GM19239 (cell line): ENCODE measurements around the gene INO80.
"Not testable (repeated sequence)": the region's sequence is repeated elsewhere in the genome, so short reads cannot be mapped to it uniquely, and the experiment has no call there.

ENCODE experiments used
- DNase-seq: peaks from one replicate; pipeline ENCODE4 v3.0.0; 2011; ENCODE audit warnings: low spot score; ENCODE audit not compliant: insufficient read length
- FAIRE-seq: peaks from 2 replicates; lab custom pipeline; 2011; peaks lifted over from hg19 to GRCh38; lab: Jason Lieb, UNC

Gene INO80

DNA sequence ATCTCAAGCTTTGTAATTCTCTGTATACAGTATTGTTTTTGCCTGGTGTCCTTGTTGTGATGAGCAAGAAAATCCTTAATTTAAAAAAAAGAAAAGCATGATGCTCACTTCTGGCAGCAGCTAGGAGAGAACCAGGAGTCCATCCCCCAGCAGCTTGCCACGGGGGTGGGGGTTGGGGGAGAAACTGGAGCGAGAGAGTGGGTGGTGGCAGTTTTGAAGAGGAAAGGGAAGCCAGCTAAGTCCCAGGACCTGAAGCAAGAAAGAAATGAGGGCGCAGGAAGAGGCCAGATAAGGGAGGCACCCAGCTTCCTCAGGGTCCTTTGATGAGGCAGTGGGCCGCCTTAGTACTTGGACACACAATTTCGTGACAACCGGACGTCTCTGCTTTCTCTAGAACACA is 139.3 kb downstream of the INO80 start:
- DNase-seq (no peak), FAIRE-seq (no peak)

DNA sequence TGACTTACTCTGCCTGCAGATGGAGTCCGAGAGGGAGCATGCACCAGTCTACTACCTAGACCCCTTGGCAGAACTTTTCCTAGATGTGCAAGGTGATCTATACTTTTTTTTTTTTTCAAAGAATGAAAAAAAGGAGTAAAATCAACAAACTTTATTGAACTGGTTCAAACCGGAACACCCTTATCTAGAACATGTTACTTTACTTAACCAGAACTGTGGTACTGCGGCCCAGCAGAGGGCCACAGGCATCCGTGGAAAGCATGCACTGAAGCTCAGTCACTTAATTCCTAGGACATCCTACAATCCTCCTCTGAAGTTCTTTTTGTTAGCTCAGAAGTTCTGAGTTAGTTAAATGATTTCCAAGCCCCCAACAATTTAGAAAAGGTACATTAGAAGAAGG is 141.2 kb downstream of the INO80 start:
- DNase-seq: no peak
- no peak for FAIRE-seq

DNA sequence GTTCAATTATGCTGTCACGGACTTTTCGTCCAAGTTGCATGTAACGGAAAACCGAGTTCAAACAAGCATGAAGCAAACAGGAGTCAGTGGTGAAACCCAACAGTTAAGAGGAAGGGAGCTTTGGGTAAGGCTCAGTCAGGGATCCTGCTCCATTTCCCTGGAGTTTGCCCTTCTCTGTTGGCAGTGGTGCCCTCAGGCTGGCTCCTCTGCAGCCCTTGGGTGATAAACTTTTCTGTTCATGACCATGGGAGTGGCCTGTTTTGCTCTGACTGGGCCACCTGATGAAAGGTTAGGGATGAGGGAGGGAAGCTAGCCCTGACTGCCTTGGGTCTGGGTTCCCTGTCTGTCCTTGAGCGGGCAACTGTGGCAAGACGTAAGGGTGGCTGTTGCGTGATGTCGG is 146.7 kb downstream of the INO80 start:
- no peak for DNase-seq
- no peak for FAIRE-seq

DNA sequence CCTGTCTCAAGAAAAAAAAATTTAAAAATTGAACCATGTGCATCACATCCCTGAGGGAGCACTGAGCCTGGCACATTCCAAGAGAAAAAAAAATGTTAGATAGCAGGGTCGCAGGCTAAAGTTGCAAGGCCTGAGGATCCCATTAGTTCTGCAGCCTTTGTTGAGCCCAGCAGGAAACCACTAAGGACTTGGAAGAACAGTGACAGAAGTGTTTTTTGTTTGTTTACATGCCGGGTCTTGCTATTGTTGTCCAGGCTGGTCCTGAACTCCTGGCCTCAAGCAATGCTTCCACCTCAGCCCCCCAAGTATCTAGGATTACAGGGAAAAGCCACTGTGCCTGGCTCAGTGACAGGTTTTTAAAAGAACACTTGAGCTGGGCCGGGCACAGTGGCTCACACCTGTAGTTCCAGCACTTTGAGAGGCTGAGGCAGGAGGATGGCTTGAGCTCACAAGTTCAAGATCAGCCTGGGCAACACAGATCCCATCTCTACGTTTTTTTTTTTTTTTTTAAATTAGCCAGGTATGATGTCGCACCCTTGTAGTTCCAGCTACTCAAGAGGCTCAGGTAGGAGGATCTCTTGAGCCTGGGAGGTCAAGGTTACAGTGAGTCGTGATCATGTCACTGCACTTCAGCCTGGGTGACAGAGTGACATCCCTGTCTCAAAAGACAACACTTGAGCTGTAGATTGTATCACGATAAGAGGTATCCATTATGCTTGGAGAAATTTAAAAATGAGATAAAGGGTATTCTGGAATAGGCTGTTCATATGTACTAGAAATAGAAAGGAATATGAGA is 147.6 kb downstream of the INO80 start:
- DNase-seq: no peak

DNA sequence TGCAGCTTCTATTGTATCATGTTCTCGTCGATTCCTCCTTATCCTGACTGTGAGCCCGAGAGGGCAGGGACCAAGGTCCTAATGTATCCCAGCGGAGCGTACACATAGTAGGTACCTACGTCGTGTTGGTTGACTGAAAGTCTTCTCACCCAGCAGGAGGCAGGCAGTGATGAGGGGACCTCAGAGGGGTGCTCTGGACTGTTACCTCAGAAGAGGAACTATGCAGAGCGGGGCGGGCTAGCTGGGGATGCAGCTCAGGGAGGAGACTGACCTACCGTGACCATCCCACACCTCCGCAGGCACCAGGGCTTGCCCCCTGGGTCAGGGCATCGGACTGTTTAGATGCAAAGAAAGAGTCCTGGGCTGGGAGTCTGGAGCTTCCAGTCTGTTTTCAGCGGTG is 151.4 kb downstream of the INO80 start:
- no peak for FAIRE-seq
- DNase-seq: no peak

More for the DNA sequence above, 147.6 kb downstream of the INO80 start:
- FAIRE-seq: no peak

DNA sequence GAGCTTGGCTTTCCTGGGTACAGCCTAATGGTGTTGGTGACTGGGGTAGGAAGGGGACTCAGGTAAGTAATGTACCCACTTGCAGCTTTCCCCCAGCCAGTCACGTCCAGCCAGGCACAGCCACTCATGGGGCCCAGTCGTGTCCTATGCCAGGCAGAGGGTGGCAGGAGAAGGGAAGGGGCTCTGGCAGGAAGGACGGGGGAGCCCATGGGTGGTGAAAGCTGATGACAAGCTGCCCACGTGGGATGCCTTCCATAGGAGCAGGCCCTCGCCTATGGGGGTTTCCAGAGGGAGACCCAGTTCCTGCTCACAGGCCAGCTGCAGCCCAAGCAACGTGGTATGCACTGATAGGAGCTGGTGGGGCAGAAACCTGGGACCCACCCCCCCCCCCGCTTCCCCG is 152.1 kb downstream of the INO80 start:
- FAIRE-seq: no peak
- no peak for DNase-seq

DNA sequence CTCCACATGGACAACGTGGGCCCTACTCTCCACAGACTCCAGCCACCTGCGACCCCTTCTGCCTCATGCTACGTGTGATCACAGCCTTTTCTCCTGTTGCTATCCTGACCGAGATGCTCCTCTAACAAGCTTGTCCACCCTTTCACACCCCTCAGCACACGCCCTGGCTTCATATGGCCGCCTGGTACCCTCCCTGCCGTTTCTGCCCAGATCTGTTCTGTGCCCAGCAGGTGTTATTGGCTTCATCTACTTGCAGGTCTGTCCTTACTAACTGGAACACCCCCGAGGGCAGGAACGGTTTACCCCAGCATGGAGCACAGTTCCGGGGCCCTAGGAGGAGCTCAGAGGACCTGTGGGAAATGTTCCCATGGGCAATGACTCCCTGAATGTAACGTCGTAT is 152.9 kb downstream of the INO80 start:
- DNase-seq: no peak
- no peak for FAIRE-seq

DNA sequence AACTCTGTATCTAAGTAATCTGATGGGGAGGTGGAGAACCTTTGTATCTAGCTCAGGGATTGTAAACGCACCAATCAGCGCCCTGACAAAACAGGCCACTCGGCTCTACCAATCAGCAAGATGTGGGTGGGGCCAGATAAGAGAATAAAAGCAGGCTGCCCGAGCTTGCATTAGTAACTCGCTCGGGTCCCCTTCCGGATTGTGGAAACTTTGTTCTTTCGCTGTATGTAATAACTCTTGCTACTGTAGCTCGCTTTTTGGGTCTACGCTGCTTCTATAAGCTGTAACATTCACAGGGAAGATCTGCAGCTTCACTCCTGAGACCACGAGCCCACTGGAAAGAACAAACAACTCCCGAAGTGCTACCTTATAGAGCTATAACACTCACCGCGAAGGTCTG is 153.8 kb downstream of the INO80 start:
- FAIRE-seq: not testable (repeated sequence)

DNA sequence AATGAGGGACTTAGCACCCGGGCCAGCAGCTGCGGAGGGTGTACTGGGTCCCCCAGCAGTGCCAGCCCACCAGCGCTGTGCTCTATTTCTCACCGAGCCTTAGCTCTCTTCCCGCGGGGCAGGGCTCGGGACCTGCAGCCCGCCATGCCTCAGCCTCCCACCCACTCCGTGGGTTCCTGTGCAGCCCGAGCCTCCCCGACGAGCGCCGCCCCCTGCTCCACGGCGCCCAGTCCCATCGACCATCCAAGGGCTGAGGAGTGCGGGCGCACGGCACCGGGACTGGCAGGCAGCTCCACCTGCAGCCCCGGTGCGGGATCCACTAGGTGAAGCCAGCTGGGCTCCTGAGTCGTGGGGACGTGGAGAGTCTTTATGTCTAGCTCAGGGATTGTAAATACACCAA is 154.3 kb downstream of the INO80 start:
- DNase-seq, FAIRE-seq: not testable (repeated sequence)

More for the DNA sequence above, 153.8 kb downstream of the INO80 start:
- not testable (repeated sequence) for DNase-seq

DNA sequence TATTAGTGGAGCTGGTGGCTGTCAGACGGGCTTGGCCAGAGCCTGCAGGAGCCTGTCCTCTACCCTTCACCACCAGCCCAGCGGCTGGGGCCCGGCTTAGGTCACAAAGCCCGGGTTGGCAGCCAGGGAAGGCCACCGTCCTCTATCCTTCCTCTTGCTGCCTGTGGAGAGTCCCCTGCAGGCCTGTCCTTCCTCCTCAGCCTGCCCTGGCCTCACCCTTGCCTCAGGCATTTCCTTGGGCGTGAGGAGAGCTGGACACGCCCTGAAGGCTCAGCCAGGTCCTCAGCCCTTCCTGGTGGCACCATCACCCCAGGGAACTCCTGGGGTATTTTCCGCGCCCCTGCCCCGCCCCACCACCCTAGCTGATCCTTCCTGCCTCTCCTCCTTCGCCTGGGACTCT is 155.2 kb downstream of the INO80 start:
- DNase-seq (no peak), FAIRE-seq (no peak)

DNA sequence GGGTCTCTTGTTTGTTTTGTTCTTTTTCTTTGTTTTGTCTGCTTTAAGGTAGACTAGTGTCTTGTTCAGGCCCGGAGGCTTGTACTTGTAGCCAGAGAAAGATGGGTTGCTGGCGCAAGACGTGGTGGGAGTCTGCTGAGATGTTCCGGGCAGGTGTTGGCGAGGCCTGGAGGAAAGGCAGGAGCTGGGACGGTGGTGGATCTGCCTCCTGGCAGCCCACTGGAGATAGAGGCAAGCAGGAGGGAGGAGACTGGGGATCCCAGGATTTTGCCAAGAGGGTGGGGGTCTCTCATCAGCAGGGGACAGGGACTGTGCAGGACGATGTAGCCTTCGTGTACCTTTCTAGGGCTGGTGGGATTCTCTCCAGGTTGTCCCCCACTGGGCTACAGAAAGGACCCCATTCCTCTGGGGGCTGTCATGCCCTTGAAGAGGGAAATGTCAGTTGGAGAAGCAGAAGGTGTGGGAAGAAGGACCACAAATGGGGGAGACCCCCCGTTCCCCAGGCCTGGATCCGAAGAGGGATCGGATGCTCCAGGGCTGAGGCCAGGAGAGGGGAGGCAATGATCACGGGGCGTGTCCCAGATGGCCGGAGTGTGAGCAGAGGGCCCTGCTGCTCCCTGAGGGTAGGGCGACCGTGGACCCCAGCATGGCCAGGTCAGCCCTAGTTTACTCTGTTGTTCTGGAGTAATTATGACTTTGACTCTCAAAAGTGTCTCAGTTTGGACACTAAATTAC is 155.8 kb downstream of the INO80 start:
- no peak for FAIRE-seq
- no peak for DNase-seq

DNA sequence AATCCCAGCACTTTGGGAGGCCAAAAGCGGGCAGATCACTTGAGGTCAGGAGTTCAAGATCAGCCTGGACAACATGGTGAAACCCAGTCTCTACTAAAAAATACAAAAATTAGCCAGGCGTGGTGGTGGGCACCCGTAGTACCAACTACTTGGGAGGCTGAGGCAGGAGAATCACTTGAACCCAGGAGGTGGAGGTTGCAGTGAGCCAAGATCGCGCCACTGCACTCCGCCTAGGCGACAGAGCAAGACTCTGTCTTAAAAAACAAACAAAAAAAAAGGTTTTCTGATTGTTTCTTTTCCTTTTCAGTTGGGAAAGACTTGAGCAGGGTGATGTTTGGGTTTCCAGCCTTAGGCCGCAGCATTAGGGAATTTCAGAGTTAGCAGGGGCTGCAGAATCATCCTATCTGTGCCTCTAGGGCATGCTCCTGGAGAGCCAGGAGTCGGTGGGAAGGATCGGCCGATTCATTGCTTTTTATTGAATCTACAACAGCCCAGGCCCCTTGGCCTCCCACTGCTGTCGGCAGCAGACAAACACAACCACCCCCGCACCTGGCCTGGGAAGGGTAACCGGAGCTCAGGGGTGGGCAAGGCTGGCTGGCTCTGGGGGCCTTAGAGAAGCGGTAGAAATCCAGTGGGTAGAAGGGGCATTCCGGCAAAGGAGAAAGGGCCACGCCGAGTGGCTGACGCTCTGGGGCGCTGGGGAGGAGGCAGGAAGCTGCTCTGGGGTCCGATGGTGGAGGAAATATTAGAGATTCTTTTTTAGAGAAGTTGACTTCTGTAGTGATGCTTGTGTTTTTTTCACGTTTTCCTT is 156.5 kb downstream of the INO80 start:
- no peak for FAIRE-seq
- DNase-seq: no peak

DNA sequence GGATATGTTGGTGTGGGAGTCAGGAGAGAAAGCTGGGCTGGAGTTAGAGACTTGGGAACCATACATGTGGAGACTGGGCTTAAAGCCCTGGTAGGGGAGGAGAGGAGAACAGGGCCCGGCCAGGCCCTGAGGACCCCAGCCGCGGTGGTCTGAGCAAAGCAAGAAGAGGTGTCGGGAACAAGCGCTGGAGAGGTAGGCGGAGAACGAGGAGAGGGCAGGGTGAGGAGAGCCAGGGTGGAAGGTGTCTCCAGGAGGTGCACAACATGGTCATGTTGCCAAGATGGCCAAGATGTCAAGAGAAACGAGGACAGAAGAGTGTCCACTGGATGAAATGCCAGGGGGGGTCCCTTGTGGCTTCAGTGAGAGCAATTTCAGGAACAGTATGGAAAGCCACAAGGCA is 157.4 kb downstream of the INO80 start:
- no peak for FAIRE-seq

DNA sequence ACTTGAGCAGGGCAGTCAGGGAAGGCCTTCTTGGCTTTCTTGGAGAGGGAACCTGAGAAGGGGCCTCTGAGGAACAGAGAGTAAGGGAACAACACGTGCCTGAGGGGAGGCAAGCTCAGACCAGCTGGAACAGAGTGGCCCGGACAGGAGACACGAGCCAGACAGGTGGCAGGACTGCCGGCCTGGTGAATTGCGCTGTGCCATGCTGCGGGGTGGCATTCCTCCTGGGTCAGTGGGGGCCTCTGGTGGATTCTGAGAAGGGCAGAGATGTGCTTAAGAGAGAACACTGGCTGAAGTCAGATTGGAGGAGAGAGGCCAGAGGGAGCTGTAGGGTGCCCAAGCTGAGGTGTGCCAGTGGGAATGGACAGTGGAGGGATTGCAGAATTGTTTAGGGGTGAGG is 157.9 kb downstream of the INO80 start:
- DNase-seq (no peak), FAIRE-seq (no peak)

More for the DNA sequence above, 157.4 kb downstream of the INO80 start:
- DNase-seq: no peak

DNA sequence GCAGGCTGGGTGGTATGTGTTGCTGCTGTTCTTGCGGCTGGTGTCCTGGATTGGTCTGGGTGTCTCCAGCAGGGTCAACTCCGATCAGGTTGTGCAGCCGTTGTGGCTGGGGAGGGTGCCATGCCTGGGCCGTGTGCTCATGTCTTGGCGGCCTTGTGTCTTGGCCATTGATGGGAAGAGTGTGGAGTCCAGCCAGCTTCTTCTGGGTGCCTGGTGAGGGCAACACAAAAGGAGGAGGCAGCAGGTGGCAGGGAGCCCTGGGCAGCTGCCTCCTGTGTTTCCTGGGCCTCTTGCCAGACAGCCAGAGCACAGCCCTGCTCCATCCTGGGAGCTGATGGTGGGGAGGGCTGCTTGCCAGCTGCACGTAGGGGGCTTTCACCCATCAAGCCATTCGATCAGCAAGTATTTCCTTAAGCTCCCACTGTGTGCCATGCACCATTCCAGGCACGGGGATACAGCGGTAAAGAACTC is 158.5 kb downstream of the INO80 start:
- FAIRE-seq: no peak
- no peak for DNase-seq

DNA sequence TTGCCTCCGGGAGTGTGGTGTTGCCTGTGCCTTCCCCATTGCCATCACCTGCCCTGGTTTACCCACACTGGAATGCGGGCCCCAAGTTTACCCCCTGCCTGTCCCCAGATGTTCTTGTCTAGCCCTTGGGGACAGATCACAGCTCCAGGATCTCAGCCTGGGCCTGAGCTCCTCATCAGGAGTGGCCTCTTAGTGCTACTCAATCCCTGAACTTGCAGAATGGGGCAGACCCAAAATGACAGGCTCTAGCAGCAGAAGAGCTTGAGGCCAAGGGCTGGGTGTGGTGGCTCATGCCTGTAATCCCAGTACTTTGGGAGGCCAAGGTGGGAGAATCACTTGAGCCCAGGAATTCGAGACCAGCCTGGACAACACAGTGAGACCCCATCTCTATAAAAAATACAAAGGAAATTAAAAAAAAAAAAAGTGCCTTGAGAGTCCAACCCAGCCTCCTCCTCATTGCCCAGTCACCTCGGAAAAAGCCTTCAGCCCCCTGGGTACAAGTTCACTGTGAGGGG is 159.0 kb downstream of the INO80 start:
- FAIRE-seq (no peak), DNase-seq (no peak)

DNA sequence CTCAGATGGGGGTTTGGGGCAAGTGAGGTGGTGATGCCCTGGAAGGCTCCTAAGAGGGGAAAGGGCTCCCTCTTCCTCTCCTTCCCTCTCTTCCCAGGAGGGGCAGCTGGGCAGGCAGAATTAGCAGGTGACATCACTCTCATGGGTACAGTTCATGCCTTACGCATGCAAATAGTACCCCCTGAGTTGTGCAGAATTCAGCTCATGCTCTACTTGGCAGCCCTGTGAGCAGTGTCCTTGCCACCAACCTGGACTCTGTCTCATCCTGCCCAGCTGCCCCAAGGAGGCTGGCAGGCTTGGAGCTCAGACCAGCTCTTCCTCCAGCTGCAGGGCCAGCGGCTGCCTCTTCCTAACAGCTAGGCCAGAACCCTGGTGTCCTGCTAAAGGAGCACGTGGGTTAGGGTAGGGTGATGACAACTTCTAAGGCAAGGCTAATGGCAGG is 159.5 kb downstream of the INO80 start:
- FAIRE-seq: no peak
- no peak for DNase-seq

DNA sequence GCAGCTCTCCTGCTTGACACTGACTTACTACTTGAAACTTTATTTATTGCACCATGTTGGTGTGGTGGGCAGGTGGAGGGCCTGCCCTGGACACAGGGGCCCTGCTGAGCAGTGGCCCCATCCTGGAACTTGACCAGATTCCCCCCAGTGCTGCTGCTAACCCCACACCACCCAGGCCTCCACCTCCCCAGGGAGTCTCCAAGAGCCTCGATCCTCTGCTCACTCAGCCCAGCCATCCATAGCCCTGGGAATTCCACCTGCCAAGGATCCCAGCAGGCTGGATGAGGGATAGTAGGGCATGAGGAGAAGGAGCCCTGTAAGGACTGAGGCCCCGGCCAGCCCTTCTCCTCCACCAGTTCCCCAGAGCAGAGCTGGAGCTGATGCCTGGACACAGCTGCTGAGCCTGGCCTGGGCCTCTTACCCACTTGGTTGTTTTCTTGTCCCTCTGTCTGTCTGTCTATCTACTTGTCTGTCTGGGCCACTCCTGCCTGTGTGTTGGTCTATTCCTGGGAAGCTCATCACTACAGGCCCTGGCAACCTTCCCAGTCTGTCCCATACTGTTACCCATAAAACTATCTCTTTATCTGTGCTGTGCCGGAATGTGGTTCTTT is 160.0 kb downstream of the INO80 start:
- no peak for FAIRE-seq
- DNase-seq: no peak

DNA sequence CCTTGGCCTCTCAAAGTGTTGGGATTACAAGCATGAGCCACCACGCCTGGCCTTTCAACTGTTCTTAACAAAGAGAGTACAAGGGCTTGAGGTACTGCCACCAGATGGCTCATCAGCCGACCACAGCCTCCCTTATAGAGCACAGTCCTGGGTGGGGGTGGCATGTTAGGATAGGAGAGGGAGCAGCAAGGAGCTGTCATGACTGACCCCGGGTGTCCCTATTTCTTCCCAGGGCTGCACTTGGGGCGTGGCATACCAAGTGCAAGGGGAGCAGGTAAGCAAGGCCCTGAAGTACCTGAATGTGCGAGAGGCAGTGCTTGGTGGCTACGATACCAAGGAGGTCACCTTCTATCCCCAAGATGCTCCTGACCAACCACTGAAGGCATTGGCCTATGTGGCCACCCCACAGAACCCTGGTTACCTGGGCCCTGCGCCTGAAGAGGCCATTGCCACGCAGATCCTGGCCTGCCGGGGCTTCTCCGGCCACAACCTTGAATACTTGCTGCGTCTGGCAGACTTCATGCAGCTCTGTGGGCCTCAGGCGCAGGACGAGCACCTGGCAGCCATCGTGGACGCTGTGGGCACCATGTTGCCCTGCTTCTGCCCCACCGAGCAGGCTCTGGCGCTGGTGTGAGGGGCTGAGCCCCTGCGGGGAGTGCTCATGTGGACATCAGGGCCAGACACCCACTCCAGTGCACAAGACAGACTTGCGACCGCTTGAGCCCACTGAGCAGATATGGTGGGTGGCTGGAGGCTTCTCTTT is 160.8 kb downstream of the INO80 start:
- FAIRE-seq (no peak), DNase-seq (no peak)
